HL-60 (cell line): ENCODE data around the gene EML3.

Experiments used
- DNase-seq, 2 experiments: peaks; one replicate each; pipeline ENCODE4 v3.0.0-alpha.2; 2010 to 2020; ENCODE audit warnings: low read depth in 1 of 2, low spot score in 1 of 2
- H3K27ac ChIP-seq: fragments of 250-450 bp; sonication (Bioruptor Pico); replicated peaks from 2 replicates; pipeline ENCODE4 v1.5.1; 2020; ENCODE audit warnings: mild to moderate bottlenecking, moderate library complexity
- H3K27me3 ChIP-seq: fragments of 250-450 bp; sonication (Bioruptor Pico); 2 replicates; pipeline ENCODE4 v1.5.1; 2021; ENCODE audit warnings: mild to moderate bottlenecking, moderate library complexity; ENCODE audit not compliant: insufficient read depth, poor library complexity, severe bottlenecking
- H3K4me3 ChIP-seq: replicated peaks from 2 replicates; pipeline ENCODE4 v1.5.1; 2011; ENCODE audit warnings: mild to moderate bottlenecking, control low read depth, low read length; ENCODE audit not compliant: insufficient read depth
- GABPA ChIP-seq: IDR thresholded peaks from 2 replicates; pipeline ENCODE4 v1.6.1; 2012; ENCODE audit warnings: low read depth
- POLR2AphosphoS5 ChIP-seq: IDR thresholded peaks from 2 replicates; pipeline ENCODE4 v1.6.1; 2012; ENCODE audit warnings: low read depth
- SPI1 ChIP-seq: IDR thresholded peaks from 2 replicates; pipeline ENCODE4 v1.6.1; 2012; ENCODE audit warnings: low read depth, mild to moderate bottlenecking, borderline replicate concordance
- TF ChIP-seq, protein P1 (sequence below): IDR thresholded peaks from 2 replicates; pipeline ENCODE4 v1.6.1; 2012; ENCODE audit warnings: low read depth; ENCODE audit not compliant: insufficient replicate concordance
- TF ChIP-seq, protein P2 (sequence below): IDR thresholded peaks from one replicate; pipeline ENCODE4 v1.5.1; 2011; ENCODE audit warnings: low read length, control low read depth, inconsistent platforms; ENCODE audit not compliant: insufficient read depth

The EML3 gene

DNA sequence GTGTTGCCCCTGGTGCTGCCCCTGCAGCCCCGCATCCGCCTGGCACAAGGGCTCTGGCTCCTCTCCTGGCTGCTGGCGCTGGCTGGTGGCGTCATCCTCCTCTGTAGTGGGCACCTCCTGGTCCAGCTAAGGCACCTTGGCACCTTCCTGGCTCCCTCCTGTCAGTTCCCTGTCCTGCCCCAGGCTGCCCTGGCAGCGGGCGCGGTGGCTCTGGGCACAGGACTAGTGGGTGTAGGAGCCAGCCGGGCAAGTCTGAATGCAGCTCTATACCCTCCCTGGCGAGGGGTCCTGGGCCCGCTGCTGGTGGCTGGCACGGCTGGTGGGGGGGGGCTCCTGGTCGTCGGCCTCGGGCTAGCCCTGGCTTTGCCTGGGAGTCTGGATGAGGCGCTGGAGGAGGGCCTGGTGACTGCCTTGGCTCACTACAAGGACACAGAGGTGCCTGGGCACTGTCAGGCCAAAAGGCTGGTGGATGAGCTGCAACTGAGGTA, 760 bp upstream of the EML3 start:
- Histone ChIP-seq H3K27me3 (no peaks in the 10 kb centered on the region), H3K4me3 (no peak overlapping the region; the same call in 1 of the 2 replicates), H3K27ac (no peak overlapping the region)
- DNase-seq = no peak
- TF ChIP-seq, protein P1, sequence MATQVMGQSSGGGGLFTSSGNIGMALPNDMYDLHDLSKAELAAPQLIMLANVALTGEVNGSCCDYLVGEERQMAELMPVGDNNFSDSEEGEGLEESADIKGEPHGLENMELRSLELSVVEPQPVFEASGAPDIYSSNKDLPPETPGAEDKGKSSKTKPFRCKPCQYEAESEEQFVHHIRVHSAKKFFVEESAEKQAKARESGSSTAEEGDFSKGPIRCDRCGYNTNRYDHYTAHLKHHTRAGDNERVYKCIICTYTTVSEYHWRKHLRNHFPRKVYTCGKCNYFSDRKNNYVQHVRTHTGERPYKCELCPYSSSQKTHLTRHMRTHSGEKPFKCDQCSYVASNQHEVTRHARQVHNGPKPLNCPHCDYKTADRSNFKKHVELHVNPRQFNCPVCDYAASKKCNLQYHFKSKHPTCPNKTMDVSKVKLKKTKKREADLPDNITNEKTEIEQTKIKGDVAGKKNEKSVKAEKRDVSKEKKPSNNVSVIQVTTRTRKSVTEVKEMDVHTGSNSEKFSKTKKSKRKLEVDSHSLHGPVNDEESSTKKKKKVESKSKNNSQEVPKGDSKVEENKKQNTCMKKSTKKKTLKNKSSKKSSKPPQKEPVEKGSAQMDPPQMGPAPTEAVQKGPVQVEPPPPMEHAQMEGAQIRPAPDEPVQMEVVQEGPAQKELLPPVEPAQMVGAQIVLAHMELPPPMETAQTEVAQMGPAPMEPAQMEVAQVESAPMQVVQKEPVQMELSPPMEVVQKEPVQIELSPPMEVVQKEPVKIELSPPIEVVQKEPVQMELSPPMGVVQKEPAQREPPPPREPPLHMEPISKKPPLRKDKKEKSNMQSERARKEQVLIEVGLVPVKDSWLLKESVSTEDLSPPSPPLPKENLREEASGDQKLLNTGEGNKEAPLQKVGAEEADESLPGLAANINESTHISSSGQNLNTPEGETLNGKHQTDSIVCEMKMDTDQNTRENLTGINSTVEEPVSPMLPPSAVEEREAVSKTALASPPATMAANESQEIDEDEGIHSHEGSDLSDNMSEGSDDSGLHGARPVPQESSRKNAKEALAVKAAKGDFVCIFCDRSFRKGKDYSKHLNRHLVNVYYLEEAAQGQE = no peak
- no peak for TF ChIP-seq SPI1
- TF ChIP-seq POLR2AphosphoS5 = no peak
- TF ChIP-seq, protein P2, sequence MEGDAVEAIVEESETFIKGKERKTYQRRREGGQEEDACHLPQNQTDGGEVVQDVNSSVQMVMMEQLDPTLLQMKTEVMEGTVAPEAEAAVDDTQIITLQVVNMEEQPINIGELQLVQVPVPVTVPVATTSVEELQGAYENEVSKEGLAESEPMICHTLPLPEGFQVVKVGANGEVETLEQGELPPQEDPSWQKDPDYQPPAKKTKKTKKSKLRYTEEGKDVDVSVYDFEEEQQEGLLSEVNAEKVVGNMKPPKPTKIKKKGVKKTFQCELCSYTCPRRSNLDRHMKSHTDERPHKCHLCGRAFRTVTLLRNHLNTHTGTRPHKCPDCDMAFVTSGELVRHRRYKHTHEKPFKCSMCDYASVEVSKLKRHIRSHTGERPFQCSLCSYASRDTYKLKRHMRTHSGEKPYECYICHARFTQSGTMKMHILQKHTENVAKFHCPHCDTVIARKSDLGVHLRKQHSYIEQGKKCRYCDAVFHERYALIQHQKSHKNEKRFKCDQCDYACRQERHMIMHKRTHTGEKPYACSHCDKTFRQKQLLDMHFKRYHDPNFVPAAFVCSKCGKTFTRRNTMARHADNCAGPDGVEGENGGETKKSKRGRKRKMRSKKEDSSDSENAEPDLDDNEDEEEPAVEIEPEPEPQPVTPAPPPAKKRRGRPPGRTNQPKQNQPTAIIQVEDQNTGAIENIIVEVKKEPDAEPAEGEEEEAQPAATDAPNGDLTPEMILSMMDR = no peak
- no peak for TF ChIP-seq GABPA

DNA sequence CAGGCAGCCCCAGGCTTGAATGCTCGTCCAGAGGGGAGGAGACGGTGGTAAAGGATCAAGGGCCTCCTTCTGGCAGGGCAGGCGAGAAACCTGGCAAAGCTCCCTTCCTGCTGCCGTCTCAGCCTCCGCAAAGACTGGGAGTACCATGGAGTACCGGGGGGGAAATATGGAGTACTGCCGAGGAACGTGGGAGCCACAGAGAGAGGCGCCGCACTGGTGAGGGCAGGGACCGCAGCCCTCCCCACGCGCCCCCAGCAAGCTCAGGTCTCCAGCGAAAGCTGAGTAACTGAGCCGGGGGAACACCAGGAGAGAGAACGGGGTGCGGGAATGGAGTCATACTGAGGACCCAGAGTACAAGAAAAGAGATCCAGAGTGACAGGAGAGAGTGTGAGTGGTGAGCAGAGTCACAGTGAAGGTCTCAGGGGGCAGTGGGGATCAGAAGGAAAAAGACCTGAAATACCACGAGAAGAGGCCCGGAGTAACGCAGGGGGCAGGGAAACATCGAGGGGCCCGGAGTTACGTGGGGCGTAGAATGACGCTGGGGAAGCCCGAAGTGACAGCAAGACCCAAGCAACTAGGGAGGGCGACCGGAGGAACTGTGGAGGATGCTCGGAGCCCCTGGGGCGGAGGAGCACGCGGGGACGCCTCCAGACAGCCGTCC, 740 bp downstream of the EML3 start:
- DNase-seq = peak in 1 of 2 experiments; percentile 51
- H3K27ac ChIP-seq = peak overlapping the region; percentile 63

DNA sequence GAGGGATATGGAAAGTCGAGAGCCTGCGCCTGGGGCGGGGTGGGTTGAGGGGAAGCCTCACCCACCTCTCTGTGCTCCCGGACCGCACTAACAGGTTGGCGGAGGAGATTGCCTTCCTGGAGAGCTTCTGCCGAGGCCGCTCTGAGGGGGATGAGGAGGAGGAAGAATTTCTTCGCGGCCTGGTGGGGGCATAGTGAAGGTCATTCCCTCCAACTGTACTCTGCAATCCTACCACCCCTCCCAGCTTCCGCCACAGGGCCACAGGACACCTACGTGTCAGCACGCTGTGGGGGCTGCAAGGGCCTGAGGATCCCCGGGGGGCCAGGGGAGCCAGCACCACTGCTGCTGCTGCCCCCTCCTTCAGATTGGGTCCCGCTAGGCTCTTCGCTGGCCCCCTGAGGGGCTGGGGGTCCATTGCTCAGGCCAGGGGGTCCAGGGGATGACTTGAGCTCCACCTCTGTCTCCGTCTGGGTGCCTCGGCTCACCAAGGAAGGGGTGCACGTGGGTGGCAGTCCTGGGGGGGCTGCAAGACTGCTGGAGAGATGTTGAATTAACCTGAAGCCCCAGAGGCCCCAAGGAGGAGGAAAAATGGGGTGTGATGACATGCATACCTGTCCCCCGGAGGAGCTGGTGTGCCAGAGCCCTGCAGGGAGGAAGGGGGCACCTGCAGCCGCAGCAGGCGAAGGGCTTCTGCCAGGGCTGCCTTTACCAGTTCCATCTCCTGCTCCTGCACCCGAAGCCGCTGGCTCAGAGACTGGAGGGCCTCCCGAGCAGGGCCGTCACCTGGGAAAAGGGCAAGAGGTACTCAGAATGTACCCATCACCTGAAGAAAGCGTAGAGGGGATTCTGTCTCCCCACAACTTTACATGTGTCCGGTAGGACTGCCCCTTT, 1.5 kb downstream of the EML3 start:
- no peak for DNase-seq
- peak overlapping the region; percentile 78 for H3K4me3 ChIP-seq
- H3K27me3 ChIP-seq = no peaks in the 10 kb centered on the region
- TF ChIP-seq, protein P2 = no peak
- TF ChIP-seq, protein P1 = no peak
- TF ChIP-seq GABPA = no peak
- no peak for TF ChIP-seq POLR2AphosphoS5
- TF ChIP-seq SPI1 = no peak
- H3K27ac ChIP-seq = peak overlapping the region; percentile 63

More for the DNA sequence above, 740 bp downstream of the EML3 start:
- Histone ChIP-seq H3K27me3 (no peaks in the 10 kb centered on the region), H3K4me3 (peak overlapping the region; percentile 78)
- TF ChIP-seq GABPA = no peak
- TF ChIP-seq, protein P1 = no peak
- TF ChIP-seq SPI1 = no peak
- TF ChIP-seq POLR2AphosphoS5 = no peak
- TF ChIP-seq, protein P2 = no peak
